ENCODE measurements around the gene PPARA.

GRCh38 chr22:46129390-46130041 lies 20.8 kb upstream of the PPARA start:
- no peak for TF ChIP-seq CTCF (conservative IDR thresholded peaks at IDR 0.05 in 1 of 2, IDR thresholded peaks at IDR 0.05 in 1 of 2; ENCODE audit: low read depth in 1 of 2, low read length in 2 of 2)
- no peak for TF ChIP-seq EZH2 (IDR thresholded peaks at IDR 0.05; ENCODE audit: low read length, missing control alignments)

Measured in fibroblast of lung (primary cell).